Motor neuron (in vitro differentiated cells): Measurements from ENCODE around the gene ARFIP1. TPM values are rescaled to one million over a fixed set of nuclear protein-coding genes. Genes with fewer than 3 reads are reported as not detected.

ENCODE experiments used
- ATAC-seq, 8 experiments: fragments of 200-7000 bp; cut with Tn5 transposase; replicated peaks in 6 of 8; 2 replicates each; pipeline ENCODE4 v1.8.0; 2021; ENCODE audit warnings: mild to moderate bottlenecking in 8 of 8, moderate library complexity in 8 of 8
- H3K27ac ChIP-seq, 2 donors: fragments of 250-450 bp; sonication (Bioruptor Pico); 2 replicates each; pipeline ENCODE4 v1.9.0; 2021; ENCODE audit warnings: antibody characterized with exemption in 2 of 2, mild to moderate bottlenecking in 2 of 2, moderate library complexity in 1 of 2
- H3K4me1 ChIP-seq, 2 donors: fragments of 250-450 bp; sonication (Bioruptor Pico); replicated peaks in 1 of 2; 2 replicates each; pipeline ENCODE4 v1.6.1; 2021; ENCODE audit warnings: antibody characterized with exemption in 2 of 2, mild to moderate bottlenecking in 2 of 2, moderate library complexity in 1 of 2
- H3K4me3 ChIP-seq, 5 donors: fragments of 250-450 bp; sonication (Bioruptor Pico); 2 replicates each; pipeline ENCODE4 v1.9.0; 2021; ENCODE audit warnings: antibody characterized with exemption in 5 of 5, mild to moderate bottlenecking in 5 of 5, moderate library complexity in 4 of 5
- WGBS, 10 experiments: fragments of 450-650 bp; shearing (Covaris generic); methylation state at CpG; one replicate each; pipeline ENCODE4 v1.0.0; 2022; 5-methylcytosine and 5-hydroxymethylcytosine counted together
- in situ Hi-C, 9 experiments: fragments of 400-800 bp; cut with MboI; loops; one replicate each; pipeline ENCODE4 v1.15.0; 2021; ENCODE audit warnings: low sequenced_read_pairs in 9 of 9, low pct_unique_long_range_greater_than_20kb in 2 of 9; ENCODE audit not compliant: unreplicated experiment in 9 of 9
- total RNA-seq, 8 experiments: library from RNA; unstranded; fragments of 300-600 nt; gene quantifications; 2 replicates each; pipeline versions ENCODE4 v1.2.3 to v1.2.4, GENCODE V29; 2022

ARFIP1 gene
- total RNA-seq, 8 experiments from 2014 or later: 20.6 to 41.9 (median 29.7) TPM

- Histone ChIP-seq H3K4me1 (no peaks in the 10 kb centered on the region), H3K27ac (no peak overlapping the region), H3K4me3 (no peak overlapping the region)
- in situ Hi-C loops: no loop called here
- no peak for ATAC-seq
- WGBS, 10 experiments: 20 to 100% (median 59%) methylated on average over 2 to 3 of the region's 3 CpGs; no CpG with 5 or more reads in 1 of the 10 experiments
These were observed 7.8 kb upstream of the ARFIP1 start for GRCh38 chr4:152771741-152772533.

DNA sequence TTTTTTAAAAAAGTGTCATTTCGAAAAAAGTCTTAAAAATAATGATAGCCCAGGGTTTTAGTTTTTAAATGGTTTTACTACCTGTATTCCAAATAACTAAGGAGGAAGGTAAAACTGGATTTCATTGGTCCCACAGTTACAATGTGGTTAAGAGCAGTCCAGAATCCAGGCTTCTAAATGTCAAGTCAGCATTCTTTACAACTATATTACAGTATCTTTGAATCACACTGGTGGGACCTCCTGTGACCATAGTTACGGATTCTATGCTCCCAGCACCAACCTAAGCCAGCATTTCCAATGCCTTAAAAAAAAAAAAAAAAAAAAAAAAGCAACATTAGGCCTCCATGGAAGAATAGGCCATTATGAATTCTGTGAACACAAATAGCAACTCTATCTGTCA lies 6.4 kb upstream of the ARFIP1 start:
- in situ Hi-C loops: no loop called here
- WGBS, 10 experiments: 43 to 100% (median 74%) methylated on average over 1 to 2 of the region's 2 CpGs; no CpG with 5 or more reads in 1 of the 10 experiments
- Histone ChIP-seq H3K4me1 (peaks cover 8% of the 10 kb centered on the region in 2 donors), H3K27ac (no peak overlapping the region), H3K4me3 (no peak overlapping the region)
- peak in 3 of 8 experiments; percentile 17 to 89 (median 62) for ATAC-seq

- in situ Hi-C loops: no loop called here
- WGBS, 10 experiments: 3 to 100% (median 65%) methylated on average over 1 of the region's 1 CpG; no CpG with 5 or more reads in 2 of the 10 experiments
- H3K4me3 ChIP-seq: no peak overlapping the region
- H3K27ac ChIP-seq: no peak overlapping the region
- H3K4me1 ChIP-seq: peaks cover 8 to 10% of the 10 kb centered on the region in 2 donors
- no peak for ATAC-seq
These were observed 5.8 kb upstream of the ARFIP1 start for GRCh38 chr4:152773953-152774352.

GRCh38 chr4:152776352-152776751 lies 3.4 kb upstream of the ARFIP1 start:
- no peak overlapping the region for H3K27ac ChIP-seq
- peaks cover 14 to 18% of the 10 kb centered on the region in 2 donors for H3K4me1 ChIP-seq
- H3K4me3 ChIP-seq: no peak overlapping the region
- no peak for ATAC-seq
- in situ Hi-C loops: no loop called here

GRCh38 chr4:152777488-152777887 lies 2.3 kb upstream of the ARFIP1 start:
- in situ Hi-C loops: no loop called here
- no peak for ATAC-seq
- no peak overlapping the region for H3K4me3 ChIP-seq
- H3K4me1 ChIP-seq: peaks cover 16 to 30% of the 10 kb centered on the region in 2 donors
- WGBS, 10 experiments: 86 to 100% (median 89%) methylated on average over 1 of the region's 1 CpG; no CpG with 5 or more reads in 3 of the 10 experiments
- H3K27ac ChIP-seq: no peak overlapping the region

- peak; percentile 2 to 30 (median 20) for ATAC-seq
- 0 to 7% (median 1%) methylated on average over 3 to 21 of the region's 30 CpGs; no CpG with 5 or more reads in 1 of the 10 experiments for WGBS, 10 experiments
- in situ Hi-C loops: no loop called here
- peaks cover 16 to 30% of the 10 kb centered on the region in 2 donors for H3K4me1 ChIP-seq
- peak overlapping the region; percentile 88 for H3K27ac ChIP-seq
- peak overlapping the region; percentile 55 to 86 (median 74) for H3K4me3 ChIP-seq
These were observed 870 bp upstream of the ARFIP1 start for GRCh38 chr4:152778656-152779512.

- H3K4me3 ChIP-seq: peak overlapping the region; percentile 55 to 86 (median 74)
- ATAC-seq: peak in 3 of 8 experiments; percentile 24 to 55 (median 30)
- in situ Hi-C loops: no loop called here
These were observed 569 bp downstream of the ARFIP1 start for GRCh38 chr4:152780267-152780778.

GRCh38 chr4:152784490-152785350 lies 5.0 kb downstream of the ARFIP1 start:
- Histone ChIP-seq H3K4me1 (peaks cover 25 to 51% of the 10 kb centered on the region in 2 donors), H3K4me3 (no peak overlapping the region), H3K27ac (no peak overlapping the region)
- 44 to 94% (median 80%) methylated on average over 3 to 4 of the region's 4 CpGs for WGBS, 10 experiments
- peak in 7 of 8 experiments; percentile 22 to 69 (median 56) for ATAC-seq
- in situ Hi-C loops: no loop called here

More at GRCh38 chr4:152780267-152780778, 569 bp downstream of the ARFIP1 start:
- peaks cover 24 to 44% of the 10 kb centered on the region in 2 donors for H3K4me1 ChIP-seq
- H3K27ac ChIP-seq: peak overlapping the region; percentile 88 to 90
- WGBS, 10 experiments: 0 to 14% (median 3%) methylated on average over 1 to 9 of the region's 14 CpGs

DNA sequence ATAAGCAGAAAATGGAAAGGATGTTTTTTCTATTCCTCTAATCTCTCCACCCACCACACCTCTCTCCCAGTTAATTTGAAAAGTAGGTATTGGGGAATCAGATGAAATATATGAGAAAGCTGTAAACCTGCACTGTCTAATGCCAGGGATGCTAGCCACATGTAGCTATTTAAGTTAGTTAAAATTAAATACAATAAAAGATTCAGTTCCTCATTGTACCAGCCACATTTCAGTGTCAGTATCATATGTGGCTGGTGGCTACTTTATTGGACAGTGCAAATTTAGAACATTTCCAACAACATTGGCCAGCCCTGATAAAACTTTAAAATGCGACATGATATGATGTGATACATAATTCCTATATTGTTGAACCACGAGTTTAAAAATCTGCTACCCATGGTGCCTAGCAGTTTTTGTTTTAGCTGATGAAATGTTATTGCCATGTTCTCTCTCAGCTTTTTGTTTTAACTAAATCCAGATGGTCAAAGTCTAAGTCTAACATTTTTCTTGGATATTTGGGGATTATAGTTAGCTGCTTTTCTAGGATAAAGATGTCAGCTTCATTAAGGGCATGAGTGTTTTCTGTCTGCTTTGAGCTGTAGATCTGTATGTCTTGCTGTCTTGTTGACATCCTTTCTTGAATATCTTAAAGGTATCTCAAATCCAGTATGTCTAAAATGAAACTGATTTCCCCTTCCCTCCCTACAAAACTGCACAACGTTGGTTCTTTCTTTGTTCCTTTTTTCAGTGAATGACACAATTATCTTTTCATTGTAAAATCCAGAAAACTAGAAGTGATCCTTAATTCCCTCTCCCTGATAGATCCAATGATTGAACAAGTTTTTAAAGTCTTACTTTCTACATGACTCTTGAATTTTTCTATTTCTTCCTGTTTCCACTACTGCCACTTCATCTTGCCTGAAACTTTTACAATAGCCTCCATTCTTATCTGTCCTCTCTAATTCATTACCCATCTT lies 6.2 kb downstream of the ARFIP1 start:
- ATAC-seq: no peak
- WGBS, 10 experiments: 0 to 100% (median 35%) methylated on average over 1 to 3 of the region's 3 CpGs
- Histone ChIP-seq H3K4me3 (no peak overlapping the region), H3K27ac (no peak overlapping the region), H3K4me1 (peaks cover 24 to 47% of the 10 kb centered on the region in 2 donors)
- in situ Hi-C loops: no loop called here

DNA sequence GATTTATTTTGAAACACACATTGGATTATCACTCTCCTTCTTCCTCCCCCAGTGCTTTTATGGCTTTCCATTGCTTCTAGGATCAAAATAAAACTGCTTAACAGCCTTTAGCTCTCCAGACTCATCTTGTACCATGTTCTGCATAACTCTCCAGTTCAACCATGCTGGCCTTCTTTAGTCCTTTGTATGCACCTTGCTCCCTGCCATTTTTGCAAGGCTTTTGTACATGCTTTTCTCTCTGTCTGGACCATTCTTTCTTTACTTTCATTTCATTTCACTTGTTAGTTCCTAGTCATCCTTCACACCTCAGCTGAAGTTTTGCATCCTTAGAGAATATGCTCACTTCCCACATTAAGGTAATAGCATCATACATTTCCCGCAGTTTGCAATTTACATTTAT lies 6.9 kb downstream of the ARFIP1 start:
- in situ Hi-C loops: no loop called here
- Histone ChIP-seq H3K4me1 (peaks cover 20 to 40% of the 10 kb centered on the region in 2 donors), H3K27ac (no peak overlapping the region), H3K4me3 (no peak overlapping the region)
- ATAC-seq: peak in 1 of 8 experiments; percentile 20
- 47 to 100% (median 89%) methylated on average over 1 of the region's 1 CpG; no CpG with 5 or more reads in 1 of the 10 experiments for WGBS, 10 experiments

- Histone ChIP-seq H3K4me3 (no peak overlapping the region), H3K4me1 (no peaks in the 10 kb centered on the region), H3K27ac (no peak overlapping the region)
- in situ Hi-C loops: no loop called here
- ATAC-seq: no peak
- WGBS, 10 experiments: 88 to 100% (median 100%) methylated on average over 1 to 3 of the region's 3 CpGs; no CpG with 5 or more reads in 1 of the 10 experiments
These were observed 16.1 kb downstream of the ARFIP1 start for GRCh38 chr4:152795891-152796290.
